ENCODE results near the gene GLI3.

The GLI3 gene

DNA sequence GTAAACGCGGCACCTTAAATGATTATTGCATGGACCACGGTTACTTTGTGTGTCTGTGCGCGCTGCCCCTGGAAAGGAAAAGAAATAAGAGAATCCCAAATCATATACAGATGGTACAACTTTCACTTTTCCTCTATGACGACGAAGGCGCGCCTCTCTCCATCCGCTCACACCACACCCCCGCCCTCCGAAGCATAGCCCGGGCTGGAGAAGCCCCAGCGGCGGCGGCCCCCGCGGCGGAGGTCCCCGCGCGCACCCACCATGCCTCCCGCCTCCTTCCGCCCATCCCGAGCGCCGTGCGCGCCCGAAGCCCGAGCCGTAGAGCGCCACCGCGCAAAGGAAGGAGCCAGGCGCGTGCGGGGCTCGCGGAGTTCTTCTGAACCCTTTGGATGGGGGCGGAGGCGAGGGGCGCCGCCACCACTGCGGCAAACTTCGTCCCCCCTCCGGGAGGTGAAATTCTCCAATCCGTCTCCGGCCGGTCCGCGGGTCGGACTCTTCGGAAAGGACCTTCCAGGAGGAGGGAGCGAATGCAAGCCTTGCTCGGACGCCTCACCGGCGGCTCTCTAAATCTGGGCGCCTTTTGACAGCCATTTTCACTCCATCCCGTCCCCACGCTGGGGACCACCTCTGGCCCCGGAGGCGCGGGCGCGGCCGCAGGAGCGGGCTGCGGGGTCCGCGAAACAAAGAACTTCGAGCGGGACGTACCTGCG, 588 bp downstream of the GLI3 start:
- DNase-seq (ENCODE audit: low read depth): no peak

DNA sequence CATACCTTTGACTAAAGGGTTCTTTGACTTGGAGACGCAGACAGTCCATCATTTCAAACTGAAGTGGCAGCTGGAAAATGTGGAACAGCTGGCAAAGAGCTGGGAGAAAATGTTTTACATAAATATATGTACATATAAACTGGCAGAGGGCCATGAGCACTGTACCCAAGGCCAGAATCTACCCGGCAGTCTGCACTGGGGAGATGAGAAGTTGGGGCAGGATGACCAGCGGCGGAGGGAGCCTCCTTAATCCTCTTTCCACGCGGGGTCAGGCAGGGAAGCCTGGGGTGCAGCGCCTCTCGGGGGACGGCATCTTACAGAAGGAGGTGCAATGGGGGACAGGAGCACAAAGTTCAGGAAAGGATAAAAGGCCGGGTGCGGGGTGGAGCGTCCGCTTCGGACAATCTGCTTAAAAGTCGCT, 1.3 kb downstream of the GLI3 start:
- DNase-seq (ENCODE audit: low read depth): no peak

DNA sequence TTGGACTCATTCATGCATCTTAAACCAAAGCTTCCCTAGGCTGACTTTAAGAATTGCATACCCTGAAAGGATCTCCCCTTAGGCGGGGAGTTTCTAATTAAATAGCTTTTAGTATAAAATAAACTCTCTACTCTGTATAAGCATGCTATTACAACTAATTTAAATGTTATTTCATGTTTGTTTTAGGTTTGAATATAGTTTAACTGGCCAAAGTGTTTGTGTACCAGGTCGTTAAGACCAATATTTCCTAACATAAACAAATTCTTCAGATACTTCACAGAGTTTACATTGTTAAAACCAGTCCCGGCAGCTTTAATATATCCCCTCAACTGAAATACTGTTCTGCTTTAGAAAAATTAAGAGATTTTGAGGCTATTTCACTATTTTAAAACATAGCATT, 2.3 kb downstream of the GLI3 start:
- no peak for DNase-seq (ENCODE audit: low read depth)

DNA sequence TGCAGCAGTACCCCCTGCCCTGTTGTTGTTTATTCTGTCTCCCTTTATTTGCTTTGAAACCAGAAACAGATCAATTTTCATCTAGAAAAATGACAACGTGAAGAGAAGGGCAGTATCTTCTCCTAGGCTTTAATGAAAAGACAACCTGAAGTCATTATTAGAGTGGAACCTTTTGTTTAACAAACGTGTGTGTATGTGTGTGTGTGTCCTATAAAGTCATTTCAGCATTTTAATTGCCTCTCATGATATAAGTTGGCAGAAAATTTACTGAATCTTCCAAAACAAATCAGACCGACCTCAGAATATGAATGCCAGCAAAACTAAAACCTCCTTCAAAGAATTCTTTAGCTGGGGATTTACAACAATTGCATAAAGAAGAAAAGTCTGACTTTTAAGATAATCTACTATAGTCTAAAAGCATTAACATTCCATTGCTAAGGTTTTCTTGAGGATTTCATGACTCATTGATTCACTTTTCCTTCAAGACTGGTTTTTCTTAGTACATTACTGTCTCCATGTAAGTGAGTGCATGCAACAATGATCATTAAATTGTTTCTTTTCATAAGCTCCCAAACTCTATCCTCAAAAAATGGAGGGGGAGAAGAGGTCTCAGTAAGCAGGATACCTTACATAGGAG, 3.2 kb downstream of the GLI3 start:
- DNase-seq (ENCODE audit: low read depth): no peak

DNA sequence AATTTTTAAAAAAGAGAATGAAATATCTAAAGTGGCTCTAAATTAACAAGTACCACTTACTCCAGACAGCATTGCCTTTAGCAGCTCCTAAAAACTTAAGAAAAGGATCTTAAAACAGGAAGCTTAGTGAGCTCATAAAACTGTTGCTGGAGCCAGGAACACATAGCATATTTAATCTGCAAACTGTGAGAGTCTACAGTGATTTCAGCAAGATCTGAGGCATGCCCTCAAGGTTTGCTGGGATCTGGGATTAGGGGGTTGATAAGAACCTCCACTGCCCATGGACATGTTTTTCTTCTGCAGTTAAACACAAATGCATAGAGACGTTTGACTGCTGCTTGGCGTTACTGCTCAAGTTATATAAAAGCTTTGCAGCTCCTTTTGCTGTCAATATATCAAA, 3.8 kb downstream of the GLI3 start:
- DNase-seq (ENCODE audit: low read depth): no peak

DNA sequence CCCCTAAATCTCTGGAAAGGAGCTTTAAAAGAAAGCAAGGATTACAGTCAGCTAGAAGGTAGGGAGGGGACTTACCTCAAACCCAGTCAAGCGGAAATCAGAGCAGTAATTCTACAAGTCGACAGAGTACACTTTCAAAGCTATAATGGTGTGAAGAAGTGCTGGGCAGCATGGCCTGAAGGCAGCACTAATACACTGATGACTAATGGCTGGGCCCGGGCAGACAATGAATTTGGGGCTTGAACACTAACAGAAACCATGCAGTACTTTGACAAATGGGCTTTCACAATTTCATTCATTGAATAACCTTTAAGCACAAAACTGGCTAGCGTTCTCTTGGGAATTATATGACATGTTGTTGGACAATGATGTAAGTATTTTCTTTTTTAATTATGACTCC, 4.7 kb downstream of the GLI3 start:
- no peak for DNase-seq (ENCODE audit: low read depth)

DNA sequence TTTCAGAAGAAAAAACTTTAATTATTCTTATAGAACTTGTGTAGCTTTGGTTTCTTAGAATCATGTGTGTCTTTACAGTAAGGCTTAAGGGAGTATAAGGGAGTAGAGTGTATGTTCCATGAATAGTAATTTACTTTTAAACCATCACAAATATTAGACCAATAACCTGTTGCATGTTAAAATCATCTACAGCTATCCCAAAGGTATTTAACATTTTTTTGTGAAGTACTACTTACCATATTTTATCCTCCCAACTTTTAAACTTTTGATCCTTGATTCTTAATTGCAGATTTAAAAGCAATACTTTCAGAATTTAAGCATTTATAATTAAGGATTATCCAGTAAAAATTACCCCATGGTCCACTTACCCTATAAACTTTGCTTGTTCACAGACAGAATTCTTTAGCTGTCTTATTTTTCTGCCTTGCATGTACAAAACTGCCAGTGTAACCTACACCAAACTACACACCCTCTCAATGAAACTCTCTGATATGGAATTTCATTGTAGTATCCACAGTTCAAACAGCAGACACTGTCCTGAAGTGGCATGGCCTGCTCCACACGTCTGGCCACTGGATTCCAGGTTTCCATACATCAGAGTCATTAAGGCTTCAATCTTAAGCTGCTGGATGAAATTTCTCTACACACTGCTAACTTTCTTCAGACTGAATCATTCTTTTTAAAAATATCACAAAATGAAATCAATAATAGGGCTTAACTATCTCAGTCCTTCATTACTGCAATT, 5.8 kb downstream of the GLI3 start:
- DNase-seq (ENCODE audit: low read depth): no peak

DNA sequence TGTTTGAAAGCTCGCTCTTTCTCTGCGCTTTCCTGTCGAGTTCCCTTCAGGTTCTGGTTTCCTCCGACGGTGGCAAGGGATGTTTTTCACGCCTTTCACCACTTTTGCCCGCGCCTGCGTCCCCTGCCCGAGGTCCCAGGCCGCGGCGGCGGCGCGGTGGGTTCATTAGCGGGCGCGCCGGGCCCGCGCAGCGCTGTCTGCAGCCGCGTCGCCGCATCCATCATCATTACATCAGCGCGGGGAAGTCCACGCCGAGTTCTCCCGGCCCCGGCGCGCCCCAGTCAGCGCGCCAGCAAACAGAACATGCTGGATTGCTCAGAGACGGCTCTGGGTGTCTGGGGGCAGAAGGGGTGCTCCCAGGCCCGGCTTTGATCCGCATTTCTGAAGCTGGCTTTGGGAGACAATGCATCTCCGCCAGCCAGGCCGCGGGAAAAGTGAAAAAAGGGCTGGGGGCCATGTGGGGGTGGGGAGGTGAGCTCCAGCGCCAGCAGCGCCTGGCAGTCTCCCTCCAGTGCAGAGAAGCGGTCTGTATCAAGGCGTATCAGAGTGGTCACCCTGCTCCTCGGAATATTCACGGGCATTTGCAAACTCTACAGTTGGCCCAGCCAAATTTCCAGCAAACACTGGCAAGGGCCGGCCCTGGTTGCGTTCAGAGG, 8.9 kb downstream of the GLI3 start:
- no peak for DNase-seq (ENCODE audit: low read depth)

DNA sequence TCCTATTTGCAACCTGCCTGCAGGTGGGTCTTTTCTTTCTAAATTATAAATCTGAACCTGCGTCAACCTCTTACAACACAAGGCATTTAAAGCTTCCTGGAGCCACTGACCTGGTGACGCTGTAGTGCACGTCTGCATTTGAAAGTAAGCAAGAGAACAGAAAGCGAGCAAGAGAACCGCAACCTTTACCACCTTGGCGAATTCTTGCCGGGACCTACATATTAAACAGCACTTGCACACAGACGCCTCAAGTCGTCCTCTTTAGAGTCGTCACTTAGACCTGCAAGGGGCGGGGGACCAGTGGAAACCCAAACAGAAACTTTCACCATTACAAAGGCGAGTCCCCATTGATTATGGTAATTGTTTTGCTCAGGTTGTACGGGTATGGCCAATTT, 9.5 kb downstream of the GLI3 start:
- DNase-seq (ENCODE audit: low read depth): no peak

DNA sequence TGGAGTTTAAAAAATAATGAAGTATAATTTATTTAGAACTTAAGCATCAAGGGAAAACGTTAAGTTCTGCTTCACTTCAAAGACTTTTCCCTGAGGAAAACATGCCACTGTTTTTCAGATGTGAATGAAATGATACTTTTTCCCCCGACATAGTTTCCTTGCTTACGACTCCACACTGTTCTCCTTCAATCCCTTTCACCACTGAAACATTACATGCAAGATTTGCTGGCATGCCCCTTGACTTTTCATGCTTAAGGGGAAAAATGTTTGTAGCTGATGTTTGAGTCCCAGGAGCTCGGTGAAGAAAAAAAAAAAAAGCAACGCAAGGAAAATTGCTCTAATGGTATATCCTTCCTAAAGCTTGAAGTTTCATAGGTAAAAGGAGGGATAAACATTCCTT, 10.0 kb downstream of the GLI3 start:
- DNase-seq (ENCODE audit: low read depth): no peak

DNA sequence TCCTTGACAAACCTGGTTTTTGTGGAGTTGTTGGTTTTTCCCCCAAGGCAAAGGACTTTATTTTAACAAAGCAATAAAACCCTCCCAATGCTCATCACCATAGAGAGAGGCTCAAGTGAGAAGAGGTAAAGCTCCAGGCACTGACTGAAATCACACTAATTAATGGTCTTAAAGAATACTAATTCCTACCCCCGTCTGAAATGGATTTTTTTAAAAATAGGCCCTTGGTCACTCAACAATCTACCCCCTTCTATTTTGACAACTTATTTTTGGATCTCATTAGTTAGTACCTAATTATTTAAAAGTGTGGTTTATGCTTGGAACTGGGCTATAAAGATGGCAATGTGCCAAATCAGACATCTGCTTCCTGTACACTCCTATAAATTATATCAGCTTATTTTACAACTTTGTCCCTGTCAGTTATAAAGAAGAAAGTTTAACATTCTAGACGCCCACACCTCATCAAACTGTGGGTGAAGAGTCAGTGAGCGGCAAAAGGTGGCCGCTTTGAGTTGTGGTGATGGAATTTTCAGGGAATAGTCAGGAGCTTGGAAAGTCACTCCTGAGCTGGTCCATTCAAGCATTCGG, 10.6 kb downstream of the GLI3 start:
- no peak for DNase-seq (ENCODE audit: low read depth)

DNA sequence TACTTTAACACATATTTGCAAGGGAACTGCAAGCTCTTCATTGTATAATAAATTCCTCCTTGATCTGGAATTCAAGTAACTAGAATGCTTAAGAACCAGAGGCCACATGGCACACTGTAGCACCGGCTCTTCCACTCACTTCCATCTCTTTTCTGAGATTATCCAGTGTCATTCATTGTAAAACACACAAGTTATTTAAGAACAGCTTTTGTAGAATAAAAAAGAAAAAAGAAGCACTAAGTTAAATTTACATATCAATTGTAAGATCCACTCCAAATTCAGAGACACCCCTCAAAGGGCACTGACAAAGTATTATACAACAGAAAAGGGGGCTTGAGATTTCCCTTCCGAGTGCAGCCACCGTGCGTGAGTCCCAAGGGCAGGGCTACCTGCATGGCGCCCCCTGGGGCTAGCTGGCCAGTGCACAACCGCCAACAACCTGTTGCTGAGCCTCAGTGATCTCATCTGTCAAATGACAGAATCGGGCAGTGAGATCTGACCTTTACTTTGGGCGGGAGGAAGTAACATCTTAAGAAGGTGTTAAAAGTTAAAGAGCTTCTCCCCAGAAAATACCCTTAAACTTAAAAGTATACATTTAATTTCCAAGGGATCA, 12.5 kb downstream of the GLI3 start:
- DNase-seq (ENCODE audit: low read depth): no peak

DNA sequence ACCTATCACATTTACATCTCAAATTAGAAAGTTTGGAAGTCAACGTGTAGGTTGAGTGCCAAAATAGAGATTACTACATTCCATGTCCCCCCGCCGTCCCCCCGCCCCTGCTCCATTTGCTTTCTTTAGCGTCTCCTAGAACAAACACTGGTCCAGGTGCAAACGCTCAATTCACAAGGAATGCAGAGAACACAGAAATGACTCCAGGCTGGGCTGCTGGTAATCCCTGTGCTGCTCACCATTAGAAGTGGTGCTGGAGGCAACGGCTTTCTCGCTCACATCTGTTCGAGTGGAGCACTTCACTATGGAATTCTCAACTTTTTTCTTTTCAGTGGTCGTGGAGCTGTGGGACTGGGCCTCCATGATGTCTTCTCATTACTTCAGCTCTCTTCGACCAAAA, 14.1 kb downstream of the GLI3 start:
- DNase-seq (ENCODE audit: low read depth): no peak

DNA sequence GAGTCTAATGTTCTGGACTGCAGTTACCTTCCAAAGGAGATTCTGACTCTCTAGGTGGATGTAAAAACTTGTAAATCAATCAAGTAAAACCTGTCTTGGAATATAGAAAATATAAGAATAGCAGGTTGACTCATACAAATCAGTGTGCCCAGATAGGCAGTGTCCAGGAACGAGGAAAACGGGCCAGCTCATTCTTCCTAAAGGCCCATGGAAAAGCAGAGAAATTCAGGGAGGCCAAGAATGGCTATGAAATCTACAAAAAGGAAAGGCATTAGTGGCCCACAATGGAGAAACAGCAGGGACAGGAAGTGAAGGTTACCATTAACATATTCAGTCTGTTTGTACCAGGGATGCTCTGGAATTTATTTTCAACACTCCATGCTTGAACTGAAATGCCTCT, 14.9 kb downstream of the GLI3 start:
- DNase-seq (ENCODE audit: low read depth): no peak

DNA sequence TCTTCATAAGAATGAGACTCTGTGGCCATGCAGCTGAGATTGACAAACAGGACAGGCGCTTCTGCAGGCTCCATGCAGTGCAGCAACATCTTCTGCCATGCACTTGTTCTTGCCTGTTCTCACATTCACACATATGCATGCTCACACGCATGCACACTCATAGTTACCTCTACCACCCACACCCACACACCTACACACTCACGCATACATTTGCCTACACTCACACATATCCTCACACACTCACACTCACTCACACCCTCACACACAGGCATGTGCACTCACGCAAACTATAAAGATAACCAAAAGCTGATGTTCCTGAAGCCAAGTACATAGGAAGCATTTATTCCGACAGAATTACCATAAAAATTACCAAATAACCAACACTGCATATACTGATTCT, 15.7 kb downstream of the GLI3 start:
- no peak for DNase-seq (ENCODE audit: low read depth)

DNA sequence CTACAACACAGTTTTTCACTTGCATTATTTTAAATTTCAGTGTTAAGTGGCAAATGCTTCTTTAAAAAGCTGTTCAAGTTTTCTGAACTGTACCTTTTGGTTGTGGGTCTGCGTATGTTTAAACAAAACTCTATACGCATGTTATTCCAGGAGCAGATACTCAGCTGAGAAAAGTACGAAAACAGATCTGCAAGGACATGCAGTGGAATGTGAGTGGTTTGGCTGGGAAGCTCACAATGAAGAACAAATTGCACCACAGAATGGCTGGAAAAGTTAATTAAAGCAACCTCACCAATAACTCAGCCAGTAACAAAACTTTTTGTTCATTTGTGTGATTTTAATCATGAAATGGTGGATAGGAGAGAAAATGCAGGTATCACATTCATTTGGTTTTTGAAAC, 17.6 kb downstream of the GLI3 start:
- DNase-seq (ENCODE audit: low read depth): no peak

DNA sequence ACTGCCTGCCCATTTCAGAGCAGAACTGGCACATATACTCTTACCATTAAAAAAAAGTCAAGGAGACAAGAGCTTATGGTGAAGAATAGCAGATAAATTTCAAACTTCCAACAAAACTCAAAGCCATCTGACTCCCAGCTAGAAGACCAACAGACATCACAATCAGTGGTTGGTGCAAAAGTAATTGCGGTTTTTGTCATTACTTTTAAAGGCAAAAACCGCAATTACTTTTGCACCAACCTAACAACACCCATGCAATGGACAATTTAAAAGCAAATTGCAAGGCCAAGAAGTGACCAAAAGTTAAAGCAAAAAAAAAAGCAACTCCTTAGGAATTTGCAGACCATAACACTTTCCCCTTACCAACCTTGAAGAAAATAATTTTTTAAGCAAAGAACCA, 18.8 kb downstream of the GLI3 start:
- no peak for DNase-seq (ENCODE audit: low read depth)

DNA sequence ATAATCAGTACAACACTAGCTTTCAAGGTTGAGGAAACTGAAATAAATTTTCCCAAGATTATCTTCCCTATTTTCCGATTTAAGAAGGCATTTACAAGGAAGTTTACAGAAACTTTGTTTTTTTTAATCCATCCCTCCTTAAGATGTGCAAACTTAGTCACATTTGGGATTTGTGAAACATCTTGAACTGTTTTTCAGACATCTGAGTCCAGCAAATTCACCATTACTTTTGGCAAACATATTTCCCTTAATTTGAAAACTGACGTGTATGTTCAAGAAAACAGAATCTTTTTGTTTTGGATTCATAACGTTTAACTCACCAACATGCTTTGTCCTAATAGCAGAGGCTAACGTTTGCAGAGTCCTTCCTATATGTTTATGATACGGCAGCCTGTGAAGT, 19.5 kb downstream of the GLI3 start:
- no peak for DNase-seq (ENCODE audit: low read depth)

DNA sequence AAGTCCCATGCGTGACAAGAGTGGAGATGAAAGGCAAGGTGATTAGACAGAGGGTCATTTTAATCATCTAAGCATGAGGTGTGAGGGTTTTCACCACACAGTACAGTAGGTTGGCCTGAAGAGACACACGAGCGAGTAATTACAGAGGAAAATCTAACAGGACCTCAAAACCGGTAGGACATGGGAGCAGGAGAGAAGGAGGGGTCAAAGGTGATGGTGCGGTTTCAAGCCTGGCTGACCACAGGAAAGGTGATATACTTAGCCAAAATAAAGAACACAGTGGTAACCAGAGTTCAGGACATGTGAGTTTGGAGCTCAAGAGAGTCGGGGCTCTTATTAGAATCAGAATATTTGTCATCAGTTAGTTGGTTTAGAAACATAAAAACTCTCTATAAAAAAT, 20.0 kb downstream of the GLI3 start:
- DNase-seq (ENCODE audit: low read depth): no peak

DNA sequence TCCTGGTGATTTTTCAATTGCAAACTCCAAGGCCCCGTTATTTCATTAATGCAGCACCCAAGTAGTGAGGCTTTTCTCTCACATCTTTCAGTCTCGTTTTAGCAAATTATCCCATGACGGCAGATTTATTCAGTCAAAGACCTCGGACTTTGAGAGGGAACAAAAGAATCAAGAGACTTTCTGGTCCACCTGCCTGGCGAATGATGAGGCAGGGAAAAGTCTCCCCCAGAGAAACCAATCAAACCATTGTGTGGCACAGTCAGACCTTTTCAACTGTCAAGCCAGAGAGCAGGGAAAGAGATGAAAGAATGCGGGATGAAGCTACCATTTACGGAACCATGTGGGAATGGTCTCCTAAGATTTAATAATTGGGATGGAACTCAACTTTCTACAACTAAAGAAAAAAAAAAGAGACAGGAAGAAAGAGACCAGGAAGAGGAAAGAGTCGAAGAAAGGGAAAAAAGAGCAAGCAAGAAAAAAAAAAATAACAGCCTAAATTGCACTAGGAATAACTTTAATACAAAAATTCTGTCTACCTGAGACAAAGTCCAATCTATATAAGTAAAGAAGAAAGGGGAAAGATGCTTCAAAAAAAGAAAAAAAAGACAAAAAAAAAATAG, 22.8 kb downstream of the GLI3 start:
- no peak for DNase-seq (ENCODE audit: low read depth)

DNA sequence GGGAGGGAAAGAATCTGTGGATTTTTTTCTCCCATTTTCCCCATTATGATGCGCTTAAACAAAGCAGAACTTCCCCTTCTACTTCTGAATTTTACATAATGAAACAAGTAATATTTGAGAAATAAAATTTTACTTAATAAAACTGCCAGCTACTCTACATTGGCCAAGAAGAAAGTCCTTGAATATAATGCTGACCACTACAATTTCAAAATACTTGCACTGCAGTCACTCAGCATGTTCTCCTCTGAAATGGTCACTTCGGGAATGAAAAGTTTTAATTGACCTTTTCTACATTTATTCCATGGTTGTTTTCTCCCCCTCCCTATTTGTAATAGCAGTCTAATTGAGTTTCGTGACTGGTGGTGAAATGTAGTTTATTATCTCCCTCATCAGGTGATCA, 23.9 kb downstream of the GLI3 start:
- no peak for DNase-seq (ENCODE audit: low read depth)
